Uterus (tissue), 4 donors: Measurements from ENCODE around the gene SKAP1. TPM values are rescaled to one million over a fixed set of nuclear protein-coding genes. Genes with fewer than 3 reads are reported as not detected.

Experiments
- DNase-seq, 2 donors: peaks; one replicate each; pipeline ENCODE4 v3.0.0-alpha.2; 2019 to 2020
- H3K27ac ChIP-seq, 2 donors: fragments of 200-600 bp; sonication (generic); 1 replicate in 1 of 2; 2 replicates in 1 of 2; pipeline ENCODE4 v1.5.1; 2016 to 2018
- H3K27me3 ChIP-seq, 2 donors: fragments of 200-600 bp; sonication (generic); one replicate each; pipeline ENCODE4 v1.5.1; 2018 to 2019; ENCODE audit warnings: control low read depth in 1 of 2
- H3K36me3 ChIP-seq, 2 donors: fragments of 200-600 bp; sonication (generic); one replicate each; pipeline ENCODE4 v1.5.1; 2019; ENCODE audit warnings: control low read depth in 1 of 2
- H3K4me1 ChIP-seq, 2 donors: fragments of 200-600 bp; sonication (generic); one replicate each; pipeline ENCODE4 v1.5.1; 2018 to 2019; ENCODE audit warnings: control low read depth in 1 of 2
- H3K4me3 ChIP-seq, 2 donors: fragments of 200-600 bp; sonication (generic); 1 replicate in 1 of 2; 2 replicates in 1 of 2; pipeline ENCODE4 v1.5.1; 2018 to 2019; ENCODE audit warnings: mild to moderate bottlenecking in 1 of 2
- H3K9me3 ChIP-seq, 2 donors: fragments of 200-600 bp; sonication (generic); one replicate each; pipeline ENCODE4 v1.5.1; 2019; ENCODE audit warnings: control low read depth in 1 of 2
- POLR2A ChIP-seq, 2 donors: fragments of 450-650 bp; IDR thresholded peaks; one replicate each; pipeline ENCODE4 v1.6.1; 2016; ENCODE audit warnings: antibody characterized with exemption in 2 of 2, mild to moderate bottlenecking in 1 of 2, moderate library complexity in 1 of 2
- intact Hi-C: fragments of 100-400 bp; cut with DNase I; formaldehyde crosslinking; loops from one replicate; pipeline ENCODE4 v1.15.1; 2023; ENCODE audit warnings: low total_unique reads
- total RNA-seq, 4 donors: library from RNA; depleted of rRNA in 3 of 4; stranded (reverse); fragments of >200 nt in 3 of 4; gene quantifications; one replicate each; pipeline versions ENCODE4 v1.1.0 to v1.2.4, GENCODE V29; 2014 to 2023
- TF ChIP-seq, protein P1 (sequence below), 4 experiments: fragments of 200-600 bp in 2 of 4; fragments of 450-650 bp in 2 of 4; sonication (generic) in 2 of 4; IDR thresholded peaks; one replicate each; pipeline ENCODE4 v1.5.1; 2016 to 2019; ENCODE audit warnings: antibody characterized with exemption in 4 of 4, mild to moderate bottlenecking in 2 of 4, moderate library complexity in 1 of 4
- donor health status: DM: yes; HTN: yes; CAD: no.

The SKAP1 gene
- total RNA-seq, 4 donors from 2014 or later: 0.51 to 2.4 (median 1.9) TPM; not detected in 1

DNA sequence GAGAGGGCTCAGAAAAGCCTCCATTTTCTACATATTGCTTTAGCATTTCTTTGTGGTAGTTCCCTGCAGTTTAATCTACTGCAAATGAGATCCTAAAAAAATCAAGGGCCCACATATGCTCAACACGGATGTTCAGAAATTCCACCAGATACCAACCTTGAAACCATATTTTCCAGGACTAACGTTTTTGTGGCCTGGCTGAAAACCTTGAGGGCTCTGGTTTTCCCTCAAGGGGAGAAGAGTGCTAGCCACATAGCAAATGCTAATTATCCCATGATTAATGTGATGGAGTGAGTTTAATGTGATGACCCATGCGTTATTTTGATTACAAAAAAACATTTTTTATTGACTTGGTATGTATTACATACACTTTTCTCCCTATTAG is 253.6 kb downstream of the SKAP1 start:
- no peak overlapping the region for H3K4me3 ChIP-seq
- no peaks in the 10 kb centered on the region for H3K4me1 ChIP-seq
- H3K9me3 ChIP-seq: no peaks in the 10 kb centered on the region
- no peak overlapping the region for H3K27ac ChIP-seq
- H3K36me3 ChIP-seq: no peaks in the 10 kb centered on the region
- intact Hi-C loops: no loop called here
- no peaks in the 10 kb centered on the region for H3K27me3 ChIP-seq
- no peak for DNase-seq
- no peak for TF ChIP-seq POLR2A (IDR thresholded peaks at IDR 0.05)
- TF ChIP-seq, protein P1, sequence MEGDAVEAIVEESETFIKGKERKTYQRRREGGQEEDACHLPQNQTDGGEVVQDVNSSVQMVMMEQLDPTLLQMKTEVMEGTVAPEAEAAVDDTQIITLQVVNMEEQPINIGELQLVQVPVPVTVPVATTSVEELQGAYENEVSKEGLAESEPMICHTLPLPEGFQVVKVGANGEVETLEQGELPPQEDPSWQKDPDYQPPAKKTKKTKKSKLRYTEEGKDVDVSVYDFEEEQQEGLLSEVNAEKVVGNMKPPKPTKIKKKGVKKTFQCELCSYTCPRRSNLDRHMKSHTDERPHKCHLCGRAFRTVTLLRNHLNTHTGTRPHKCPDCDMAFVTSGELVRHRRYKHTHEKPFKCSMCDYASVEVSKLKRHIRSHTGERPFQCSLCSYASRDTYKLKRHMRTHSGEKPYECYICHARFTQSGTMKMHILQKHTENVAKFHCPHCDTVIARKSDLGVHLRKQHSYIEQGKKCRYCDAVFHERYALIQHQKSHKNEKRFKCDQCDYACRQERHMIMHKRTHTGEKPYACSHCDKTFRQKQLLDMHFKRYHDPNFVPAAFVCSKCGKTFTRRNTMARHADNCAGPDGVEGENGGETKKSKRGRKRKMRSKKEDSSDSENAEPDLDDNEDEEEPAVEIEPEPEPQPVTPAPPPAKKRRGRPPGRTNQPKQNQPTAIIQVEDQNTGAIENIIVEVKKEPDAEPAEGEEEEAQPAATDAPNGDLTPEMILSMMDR (IDR thresholded peaks at IDR 0.05): no peak

DNA sequence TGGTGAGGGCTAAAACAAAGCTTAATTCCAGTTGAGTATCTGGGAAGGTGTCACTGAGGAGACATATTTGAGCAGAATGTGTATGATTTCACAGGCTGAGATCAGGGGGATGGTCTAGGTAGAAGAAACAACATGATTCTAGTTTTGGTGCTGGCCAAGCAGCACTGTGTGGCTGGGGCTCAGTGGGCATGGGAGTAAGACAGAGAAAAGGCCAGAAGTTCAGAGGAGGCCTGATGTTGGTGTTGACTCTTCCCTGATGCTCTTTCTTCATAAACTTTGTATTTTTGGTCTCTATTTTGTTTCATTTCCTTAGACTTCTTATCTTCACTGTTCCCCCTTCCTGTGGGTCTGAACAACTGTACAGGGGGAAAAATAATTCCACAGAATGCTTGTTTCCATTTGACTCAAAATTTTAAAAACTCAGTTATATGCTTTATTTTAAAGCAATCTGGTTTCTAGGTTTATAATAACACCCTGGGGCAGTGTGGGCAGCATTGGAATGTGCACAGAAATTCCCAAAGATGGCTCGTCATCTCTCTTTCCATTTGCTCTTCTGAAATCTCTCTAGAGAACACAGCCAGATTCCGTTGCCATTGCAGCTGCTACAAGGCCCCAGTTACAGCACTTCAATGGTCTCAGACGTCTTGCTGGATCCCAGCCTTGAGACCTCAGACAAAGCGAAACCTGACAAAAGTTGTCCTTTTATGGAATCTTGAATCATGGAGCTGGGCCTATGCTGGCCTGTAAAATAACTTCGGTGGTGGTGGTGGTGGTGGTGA is 254.1 kb downstream of the SKAP1 start:
- no peaks in the 10 kb centered on the region for H3K4me1 ChIP-seq
- no peak overlapping the region for H3K27ac ChIP-seq
- DNase-seq: no peak
- TF ChIP-seq, protein P1 (IDR thresholded peaks at IDR 0.05): no peak
- no peak for TF ChIP-seq POLR2A (IDR thresholded peaks at IDR 0.05)
- no peaks in the 10 kb centered on the region for H3K36me3 ChIP-seq
- H3K4me3 ChIP-seq: no peak overlapping the region
- H3K27me3 ChIP-seq: no peaks in the 10 kb centered on the region
- intact Hi-C loops: no loop called here
- H3K9me3 ChIP-seq: no peaks in the 10 kb centered on the region

DNA sequence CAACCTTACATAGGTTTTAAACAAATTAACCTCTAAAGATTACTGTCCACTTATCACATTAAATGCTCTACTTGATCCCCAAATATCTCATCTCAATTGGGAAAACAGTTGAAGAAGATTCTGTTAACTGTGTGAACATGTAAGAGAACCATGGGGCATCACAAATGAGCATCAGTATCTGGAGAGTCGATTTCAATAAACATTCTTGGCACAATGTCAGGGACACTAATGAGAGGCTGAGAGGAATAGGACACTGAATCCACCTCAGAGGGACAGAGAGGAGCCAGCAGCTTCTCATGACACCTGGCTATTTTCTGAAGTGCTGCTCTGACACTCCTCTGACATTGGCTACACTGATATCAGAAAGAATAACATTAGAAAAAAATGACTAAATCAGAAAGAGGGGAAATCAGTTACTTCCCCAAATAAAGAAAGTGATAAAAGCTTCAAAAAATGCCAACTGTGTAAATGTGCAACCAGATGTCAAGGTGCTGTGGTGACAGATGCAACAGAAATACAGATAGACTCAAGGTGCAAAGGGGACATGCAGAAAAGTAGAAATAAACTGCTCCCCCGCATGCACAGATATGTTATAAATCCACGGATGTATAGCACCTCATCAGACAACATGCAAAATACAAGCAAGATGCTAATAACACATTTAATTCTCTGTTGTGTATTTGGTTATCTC is 255.0 kb downstream of the SKAP1 start:
- H3K27me3 ChIP-seq: no peaks in the 10 kb centered on the region
- no peaks in the 10 kb centered on the region for H3K9me3 ChIP-seq
- no peak for DNase-seq
- intact Hi-C loops: no loop called here
- H3K36me3 ChIP-seq: no peaks in the 10 kb centered on the region
- H3K4me3 ChIP-seq: no peak overlapping the region
- H3K27ac ChIP-seq: no peak overlapping the region
- no peaks in the 10 kb centered on the region for H3K4me1 ChIP-seq
- TF ChIP-seq, protein P1 (IDR thresholded peaks at IDR 0.05): no peak
- TF ChIP-seq POLR2A (IDR thresholded peaks at IDR 0.05): no peak

DNA sequence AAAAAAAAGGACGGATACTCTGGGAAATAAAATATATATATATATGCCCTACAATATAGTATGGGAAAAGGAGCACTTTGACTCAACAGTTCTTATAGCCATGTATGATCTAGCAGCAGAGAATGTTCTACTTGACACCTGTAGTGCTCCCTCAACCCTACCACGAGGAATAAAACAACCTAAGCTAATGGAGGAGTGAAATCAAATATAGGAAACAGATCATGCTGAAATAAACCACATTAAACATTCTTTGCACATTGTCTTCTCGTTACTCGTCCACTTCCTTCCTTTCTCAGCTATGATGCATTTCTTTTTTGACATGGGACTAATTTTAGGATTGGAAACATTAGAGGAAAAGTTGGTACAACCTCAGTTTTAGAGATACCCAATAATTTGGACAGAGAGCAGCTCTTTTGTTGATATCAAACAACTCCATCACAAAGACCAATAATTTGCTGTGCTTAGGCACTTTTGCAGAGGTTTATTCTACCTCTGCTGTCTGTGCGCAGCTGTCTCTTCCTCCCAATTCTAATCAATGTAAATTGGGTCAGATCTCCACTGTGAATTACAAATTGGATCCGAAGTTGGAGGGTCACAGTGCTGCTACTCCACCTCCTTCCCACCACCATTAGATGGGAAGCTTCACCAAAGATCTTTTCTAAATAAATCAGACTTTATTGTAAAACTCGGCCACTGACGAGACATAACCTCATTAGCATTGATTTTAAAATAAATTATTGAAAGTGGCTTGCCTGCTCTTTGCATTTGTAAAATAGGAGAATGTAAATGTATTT is 256.6 kb downstream of the SKAP1 start:
- H3K9me3 ChIP-seq: no peaks in the 10 kb centered on the region
- no peaks in the 10 kb centered on the region for H3K27me3 ChIP-seq
- no peak for DNase-seq
- TF ChIP-seq, protein P1 (IDR thresholded peaks at IDR 0.05): no peak
- TF ChIP-seq POLR2A (IDR thresholded peaks at IDR 0.05): no peak
- intact Hi-C loops: no loop called here
- no peaks in the 10 kb centered on the region for H3K36me3 ChIP-seq
- H3K27ac ChIP-seq: no peak overlapping the region
- H3K4me1 ChIP-seq: no peaks in the 10 kb centered on the region
- H3K4me3 ChIP-seq: no peak overlapping the region
